Measurements from ENCODE around the gene TNFSF13B. TPM values are rescaled to one million over a fixed set of nuclear protein-coding genes. Genes with fewer than 3 reads are reported as not detected.

Gene TNFSF13B
- total RNA-seq, 2 donors from 2014 or later = 0.35 to 1.5 TPM

GRCh38 chr13:108273429-108274118 lies 4.1 kb downstream of the TNFSF13B start:
- no peak overlapping the region for H3K9ac ChIP-seq (ENCODE audit: extremely low read depth, low read length, poor library complexity, severe bottlenecking)
- no peaks in the 10 kb centered on the region for H3K36me3 ChIP-seq (ENCODE audit: control insufficient read depth, insufficient read depth, low read length)
- no peak overlapping the region for H3K4me3 ChIP-seq (ENCODE audit: low read length)
- no peaks in the 10 kb centered on the region for H3K9me3 ChIP-seq (ENCODE audit: control insufficient read depth, low read length)
- no peak overlapping the region for H3K4me3 Mint-ChIP-seq
- WGBS, 2 experiments (ENCODE audit: insufficient coverage in 1 of 2, insufficient read length in 1 of 2) = 85% methylated on average over 5 of the region's 5 CpGs; no CpG with 5 or more reads in 1 of the 2 experiments
- no peak overlapping the region for H3K27ac ChIP-seq (ENCODE audit: low read depth, low read length)
- peaks cover 2% of the 10 kb centered on the region for H3K4me1 Mint-ChIP-seq
- no peak for TF ChIP-seq CTCF (conservative IDR thresholded peaks at IDR 0.05)
- H3K4me1 ChIP-seq (ENCODE audit: control insufficient read depth, insufficient read depth, low read length) = no peaks in the 10 kb centered on the region
- no peaks in the 10 kb centered on the region for H3K27me3 ChIP-seq (ENCODE audit: control insufficient read depth, insufficient read depth, low read length, poor library complexity, severe bottlenecking)
- DNase-seq = no peak
- H3K36me3 Mint-ChIP-seq (ENCODE audit: low read depth) = no peaks in the 10 kb centered on the region
- no peaks in the 10 kb centered on the region for H3K27me3 Mint-ChIP-seq (ENCODE audit: insufficient read depth)
- no peaks in the 10 kb centered on the region for H3K9me3 Mint-ChIP-seq
- H3K27ac Mint-ChIP-seq = no peak overlapping the region

GRCh38 chr13:108274718-108275117 lies 5.2 kb downstream of the TNFSF13B start:
- H3K4me1 Mint-ChIP-seq = peaks cover 2% of the 10 kb centered on the region
- DNase-seq = no peak
- Histone ChIP-seq H3K9me3 (ENCODE audit: control insufficient read depth, low read length) (no peaks in the 10 kb centered on the region), H3K36me3 (ENCODE audit: control insufficient read depth, insufficient read depth, low read length) (no peaks in the 10 kb centered on the region), H3K27ac (ENCODE audit: low read depth, low read length) (no peak overlapping the region), H3K4me1 (ENCODE audit: control insufficient read depth, insufficient read depth, low read length) (no peaks in the 10 kb centered on the region), H3K4me3 (ENCODE audit: low read length) (no peak overlapping the region), H3K27me3 (ENCODE audit: control insufficient read depth, insufficient read depth, low read length, poor library complexity, severe bottlenecking) (no peaks in the 10 kb centered on the region), H3K9ac (ENCODE audit: extremely low read depth, low read length, poor library complexity, severe bottlenecking) (no peak overlapping the region)
- no peaks in the 10 kb centered on the region for H3K27me3 Mint-ChIP-seq (ENCODE audit: insufficient read depth)
- H3K36me3 Mint-ChIP-seq (ENCODE audit: low read depth) = no peaks in the 10 kb centered on the region
- no peak overlapping the region for H3K4me3 Mint-ChIP-seq
- H3K9me3 Mint-ChIP-seq = no peaks in the 10 kb centered on the region
- TF ChIP-seq CTCF (conservative IDR thresholded peaks at IDR 0.05) = no peak
- H3K27ac Mint-ChIP-seq = no peak overlapping the region

- Mint-ChIP-seq H3K27me3 (ENCODE audit: insufficient read depth) (no peaks in the 10 kb centered on the region), H3K9me3 (no peaks in the 10 kb centered on the region), H3K4me1 (no peaks in the 10 kb centered on the region), H3K4me3 (no peak overlapping the region), H3K36me3 (ENCODE audit: low read depth) (no peaks in the 10 kb centered on the region), H3K27ac (no peak overlapping the region)
- no peak for DNase-seq
- Histone ChIP-seq H3K4me1 (ENCODE audit: control insufficient read depth, insufficient read depth, low read length) (no peaks in the 10 kb centered on the region), H3K9me3 (ENCODE audit: control insufficient read depth, low read length) (no peaks in the 10 kb centered on the region), H3K27ac (ENCODE audit: low read depth, low read length) (no peak overlapping the region), H3K9ac (ENCODE audit: extremely low read depth, low read length, poor library complexity, severe bottlenecking) (no peak overlapping the region), H3K27me3 (ENCODE audit: control insufficient read depth, insufficient read depth, low read length, poor library complexity, severe bottlenecking) (no peaks in the 10 kb centered on the region), H3K4me3 (ENCODE audit: low read length) (no peak overlapping the region), H3K36me3 (ENCODE audit: control insufficient read depth, insufficient read depth, low read length) (no peaks in the 10 kb centered on the region)
- TF ChIP-seq CTCF (conservative IDR thresholded peaks at IDR 0.05) = no peak
- 85 to 93% methylated on average over 3 to 6 of the region's 6 CpGs for WGBS, 2 experiments (ENCODE audit: insufficient coverage in 1 of 2, insufficient read length in 1 of 2)
These were observed 6.5 kb downstream of the TNFSF13B start for GRCh38 chr13:108276060-108276459.

Measured in endodermal cell (in vitro differentiated cells).